ENCODE data around the gene MRPL11.

MRPL11 gene

GRCh38 chr11:66421492-66422205, 17.0 kb downstream of the MRPL11 start:
- Histone ChIP-seq H3K4me3 (no peak overlapping the region), H3K4me1 (peaks cover 0 to 48% (median 39%) of the 10 kb centered on the region in 4 donors), H3K27ac (no peak overlapping the region), H3K36me3 (peaks cover 27 to 43% (median 35%) of the 10 kb centered on the region in 3 donors), H3K9me3 (no peaks in the 10 kb centered on the region), H3K27me3 (peaks cover 0 to 3% of the 10 kb centered on the region in 2 donors)
- peak; percentile 90 to 95 for DNase-seq
- TF ChIP-seq CTCF (IDR thresholded peaks at IDR 0.05), result no peak
- intact Hi-C loops (cut with DNase I; ENCODE audit: low total_unique reads), result loop anchor here (10.0 kb wide), 1 partner anchor 253 kb away; the partner anchor contains the start of gene RBM4B

GRCh38 chr11:66420671-66421476, 17.8 kb downstream of the MRPL11 start, which contains the start of gene NPAS4:
Gene NPAS4 (plus strand): TSS chr11:66421035. CDS start chr11:66421180, 145 bp downstream.
- DNase-seq, result no peak
- intact Hi-C loops (cut with DNase I; ENCODE audit: low total_unique reads), result loop anchor here (10.0 kb wide), 1 partner anchor 254 kb away; the partner anchor contains the start of gene RBM4B

GRCh38 chr11:66419825-66420224, 18.8 kb downstream of the MRPL11 start:
- H3K27me3 ChIP-seq, result peaks cover 0 to 3% of the 10 kb centered on the region in 2 donors
- no peak for DNase-seq

More at GRCh38 chr11:66420671-66421476, 17.8 kb downstream of the MRPL11 start, which contains the start of gene NPAS4:
- H3K27me3 ChIP-seq, result peaks cover 0 to 3% of the 10 kb centered on the region in 2 donors
- TF ChIP-seq CTCF (IDR thresholded peaks at IDR 0.05), result no peak
- peaks cover 0 to 50% (median 39%) of the 10 kb centered on the region in 4 donors for H3K4me1 ChIP-seq
- no peak within 1 kb of the TSS for H3K4me3 ChIP-seq
- H3K36me3 ChIP-seq, result peaks cover 21 to 36% (median 27%) of the 10 kb centered on the region in 3 donors
- H3K27ac ChIP-seq, result no peak within 1 kb of the TSS
- no peaks in the 10 kb centered on the region for H3K9me3 ChIP-seq

GRCh38 chr11:66418986-66419308, 19.7 kb downstream of the MRPL11 start:
- peaks cover 0 to 58% (median 40%) of the 10 kb centered on the region in 4 donors for H3K4me1 ChIP-seq

More at GRCh38 chr11:66419825-66420224, 18.8 kb downstream of the MRPL11 start:
- H3K4me3 ChIP-seq, result no peak overlapping the region
- intact Hi-C loops (cut with DNase I; ENCODE audit: low total_unique reads), result loop anchor here (10.0 kb wide), 1 partner anchor 255 kb away; the partner anchor contains the start of gene RBM4B
- peaks cover 0 to 53% (median 39%) of the 10 kb centered on the region in 4 donors for H3K4me1 ChIP-seq
- TF ChIP-seq CTCF (IDR thresholded peaks at IDR 0.05), result no peak
- H3K36me3 ChIP-seq, result peaks cover 20 to 26% (median 25%) of the 10 kb centered on the region in 3 donors
- no peak overlapping the region for H3K27ac ChIP-seq
- no peaks in the 10 kb centered on the region for H3K9me3 ChIP-seq

More at GRCh38 chr11:66418986-66419308, 19.7 kb downstream of the MRPL11 start:
- no peak for DNase-seq
- Histone ChIP-seq H3K27ac (no peak overlapping the region), H3K27me3 (peaks cover 0 to 3% of the 10 kb centered on the region in 2 donors), H3K4me3 (no peak overlapping the region), H3K9me3 (no peaks in the 10 kb centered on the region), H3K36me3 (peaks cover 12 to 18% (median 16%) of the 10 kb centered on the region in 3 donors)
- intact Hi-C loops (cut with DNase I; ENCODE audit: low total_unique reads), result no loop called here
- no peak for TF ChIP-seq CTCF (IDR thresholded peaks at IDR 0.05)

All from tibial artery (tissue), 4 donors.